HepG2 (cell line): Measurements from ENCODE around the gene NOCT. TPM values are rescaled to one million over a fixed set of nuclear protein-coding genes. Genes with fewer than 3 reads are reported as not detected.

Experiments used
- CBX5 ChIP-seq: sonication (generic); formaldehyde crosslinking; IDR thresholded peaks from 2 replicates; pipeline ENCODE4 v1.4.0; 2020; ENCODE audit warnings: missing genetic modification reagents, borderline replicate concordance
- EED ChIP-seq: sonication (generic); formaldehyde crosslinking; IDR thresholded peaks from 2 replicates; pipeline ENCODE4 v1.5.0; 2020; ENCODE audit warnings: mild to moderate bottlenecking, missing genetic modification reagents
- FOXA3 ChIP-seq: IDR thresholded peaks from 2 replicates; pipeline ENCODE4 v1.6.1; 2016; ENCODE audit warnings: missing genetic modification reagents, missing compliant biosample characterization
- MAFK ChIP-seq, 2 experiments: IDR thresholded peaks in 1 of 2; conservative IDR thresholded peaks in 1 of 2; 2 replicates each; pipeline ENCODE4 v1.6.1; 2011; ENCODE audit warnings: improper control_type of control experiment in 2 of 2, low read length in 2 of 2
- MIER2 ChIP-seq: IDR thresholded peaks from 2 replicates; pipeline ENCODE4 v1.6.1; 2016; ENCODE audit warnings: missing biosample characterization, missing genetic modification reagents
- NFIB ChIP-seq: sonication (generic); formaldehyde crosslinking; IDR thresholded peaks from 2 replicates; pipeline ENCODE4 v1.9.0; 2021; ENCODE audit warnings: missing genetic modification reagents, mild to moderate bottlenecking, borderline replicate concordance
- NFRKB ChIP-seq: fragments of 450-650 bp; IDR thresholded peaks from 2 replicates; pipeline ENCODE4 v1.6.1; 2017
- NR2F1 ChIP-seq, 2 experiments: fragments of 450-650 bp in 1 of 2; formaldehyde crosslinking in 1 of 2; IDR thresholded peaks; 2 replicates each; pipeline versions ENCODE4 v1.5.0 to v1.6.1; 2016 to 2020; ENCODE audit warnings: mild to moderate bottlenecking in 1 of 2, missing compliant biosample characterization in 1 of 2, missing genetic modification reagents in 1 of 2, moderate library complexity in 1 of 2
- NR2F2 ChIP-seq: IDR thresholded peaks from 2 replicates; pipeline ENCODE4 v1.6.1; 2012; ENCODE audit warnings: low read depth, inconsistent platforms, borderline replicate concordance
- POLR2A ChIP-seq, 2 experiments: IDR thresholded peaks; 2 replicates each; pipeline ENCODE4 v1.6.1; 2011; ENCODE audit warnings: low read depth in 2 of 2, low read length in 2 of 2, mild to moderate bottlenecking in 1 of 2, moderate library complexity in 1 of 2; ENCODE audit not compliant: insufficient read depth in 1 of 2
- SATB2 ChIP-seq: sonication (generic); formaldehyde crosslinking; IDR thresholded peaks from 2 replicates; pipeline ENCODE4 v1.5.0; 2020; ENCODE audit warnings: missing genetic modification reagents
- TCF7 ChIP-seq: sonication (generic); IDR thresholded peaks from 2 replicates; pipeline ENCODE4 v1.6.1; 2016; ENCODE audit warnings: antibody characterized with exemption, low read depth
- TEAD3 ChIP-seq: optimal IDR thresholded peaks from 2 replicates; pipeline ENCODE3; 2016; ENCODE audit warnings: borderline replicate concordance
- TGIF2 ChIP-seq: IDR thresholded peaks from 2 replicates; pipeline ENCODE4 v1.6.1; 2016; ENCODE audit warnings: control low read depth, missing compliant biosample characterization
- TP53 ChIP-seq: sonication (generic); formaldehyde crosslinking; conservative IDR thresholded peaks from 2 replicates; pipeline ENCODE4 v1.4.0; 2020; ENCODE audit warnings: missing genetic modification reagents
- ZFAT ChIP-seq: sonication (generic); formaldehyde crosslinking; conservative IDR thresholded peaks from 2 replicates; pipeline ENCODE4 v1.8.1; 2023; ENCODE audit warnings: missing genetic modification reagents, inconsistent platforms
- ZIK1 ChIP-seq: sonication (generic); formaldehyde crosslinking; IDR thresholded peaks from 2 replicates; pipeline ENCODE4 v1.5.0; 2020; ENCODE audit warnings: mild to moderate bottlenecking, low read depth, missing genetic modification reagents, borderline replicate concordance
- ZNF101 ChIP-seq: sonication (generic); formaldehyde crosslinking; IDR thresholded peaks from 2 replicates; pipeline ENCODE4 v1.4.0; 2020; ENCODE audit warnings: mild to moderate bottlenecking, low read depth, missing genetic modification reagents, borderline replicate concordance
- ZNF224 ChIP-seq: sonication (generic); formaldehyde crosslinking; IDR thresholded peaks from 2 replicates; pipeline ENCODE4 v1.5.0; 2020; ENCODE audit warnings: mild to moderate bottlenecking, missing genetic modification reagents
- ZNF260 ChIP-seq: sonication (generic); formaldehyde crosslinking; IDR thresholded peaks from 2 replicates; pipeline ENCODE4 v1.4.0; 2020; ENCODE audit warnings: missing genetic modification reagents, low read depth, mild to moderate bottlenecking, borderline replicate concordance
- ZNF747 ChIP-seq: sonication (generic); formaldehyde crosslinking; IDR thresholded peaks from 2 replicates; pipeline ENCODE4 v1.8.1; 2023; ENCODE audit warnings: missing genetic modification reagents, mild to moderate bottlenecking, borderline replicate concordance
- ZNF75D ChIP-seq: sonication (generic); formaldehyde crosslinking; IDR thresholded peaks from 2 replicates; pipeline ENCODE4 v1.8.1; 2023; ENCODE audit warnings: missing genetic modification reagents, mild to moderate bottlenecking, borderline replicate concordance
- ZNF768 ChIP-seq: sonication (generic); formaldehyde crosslinking; IDR thresholded peaks from 2 replicates; pipeline ENCODE4 v1.4.0; 2020; ENCODE audit warnings: missing genetic modification reagents
- polyA plus RNA-seq, 8 experiments: library from polyadenylated mRNA; depleted of rRNA in 3 of 8; stranded (reverse) in 7 of 8; unstranded in 1 of 8; fragments of >200 nt; fragmentation: Illumina TruSeq in 4 of 8; extraction: Trizol in 4 of 8; gene quantifications; 2 replicates each; pipeline versions ENCODE4 v1.2.1 to v1.2.3, GENCODE V29; 2011 to 2016; ENCODE audit warnings: low read depth in 4 of 8, missing spikeins in 1 of 8, mixed read lengths in 1 of 8; ENCODE audit not compliant: insufficient read depth in 1 of 8
- total RNA-seq, 5 experiments: library from RNA; depleted of rRNA; stranded (reverse); fragments of >200 nt; fragmentation: Illumina TruSeq; extraction: Trizol; gene quantifications; 2 replicates each; pipeline ENCODE4 v1.2.3, GENCODE V29; 2016; ENCODE audit warnings: low read depth in 1 of 5
- TF ChIP-seq, protein P1 (sequence below): sonication (generic); formaldehyde crosslinking; IDR thresholded peaks from 2 replicates; pipeline ENCODE4 v1.4.0; 2020; ENCODE audit warnings: mild to moderate bottlenecking, missing genetic modification reagents
- TF ChIP-seq, protein P2 (sequence below): sonication (generic); formaldehyde crosslinking; IDR thresholded peaks from 2 replicates; pipeline ENCODE4 v1.4.0; 2020; ENCODE audit warnings: missing genetic modification reagents, low read depth, mild to moderate bottlenecking, borderline replicate concordance
- TF ChIP-seq, protein P3 (sequence below): sonication (generic); formaldehyde crosslinking; conservative IDR thresholded peaks from 2 replicates; pipeline ENCODE4 v1.5.0; 2020; ENCODE audit warnings: missing genetic modification reagents
- TF ChIP-seq, protein P4 (sequence below): sonication (generic); formaldehyde crosslinking; conservative IDR thresholded peaks from 2 replicates; pipeline ENCODE4 v1.8.1; 2023; ENCODE audit warnings: missing genetic modification reagents

NOCT gene
- total and polyA plus RNA-seq, 2 of the 13 experiments (the other 11 are each of a cell fraction or from before 2014, with no cell fraction given): 3.6 to 13.1 TPM

DNA sequence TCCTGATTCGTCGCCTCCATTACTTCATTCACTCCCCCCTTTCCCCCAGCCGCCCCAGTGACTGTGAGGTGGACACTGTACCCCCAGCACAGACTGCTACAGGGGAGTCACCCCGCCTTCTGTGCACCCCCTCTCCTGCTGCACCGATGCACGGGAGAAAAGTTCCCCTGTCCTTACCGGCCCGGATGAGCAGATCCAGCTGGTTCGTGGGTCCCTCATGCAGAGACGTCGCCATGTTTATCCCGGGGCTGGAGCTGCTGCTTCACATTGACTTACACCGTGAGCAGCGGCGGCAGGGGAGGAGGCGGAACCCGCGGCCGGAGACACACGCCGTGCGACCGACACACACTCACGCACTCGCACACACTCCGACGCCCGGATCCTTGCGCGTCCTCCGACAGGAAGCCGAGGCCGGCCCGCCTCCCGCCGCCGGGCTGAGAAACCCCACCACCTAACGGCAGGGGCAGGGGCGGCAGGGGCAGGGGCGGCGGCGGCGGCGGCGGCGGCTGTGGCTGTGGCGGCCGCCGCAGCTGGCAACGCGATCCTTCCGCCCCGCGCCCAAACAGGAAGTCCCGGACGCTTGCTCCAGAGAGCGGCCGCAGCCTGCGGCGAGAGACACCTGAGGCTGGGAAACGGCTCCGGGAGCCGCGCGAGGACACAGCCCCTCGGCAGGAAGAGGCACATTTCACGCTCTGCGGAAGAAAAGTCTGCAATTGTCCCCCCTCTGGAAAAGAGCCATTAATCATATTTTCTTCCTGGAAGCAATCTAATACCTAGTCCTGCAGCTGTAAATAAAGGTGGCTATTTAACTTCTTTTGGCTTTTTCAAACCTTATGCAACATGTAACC lies 68.6 kb downstream of the NOCT start (continued):
- TF ChIP-seq ZIK1 (peak; percentile 67; the same call in 1 of the 2 replicates), MIER2 (CRISPR knock-in tag) (no peak; the same call in 1 of the 2 replicates), POLR2A (IDR thresholded peaks at IDR 0.05; ENCODE audit: insufficient read depth in 1 of 2, low read depth in 2 of 2, low read length in 2 of 2) (peak; percentile 72 to 82), NR2F2 (peak; percentile 21; the same call in 1 of the 2 replicates), ZNF768 (CRISPR knock-in tag) (peak; percentile 67; the same call in 1 of the 2 replicates), TGIF2 (peak; percentile 78; the same call in 1 of the 2 replicates), ZNF260 (no peak; the same call in 1 of the 2 replicates), TEAD3 (CRISPR knock-in tag) (no peak), CBX5 (CRISPR knock-in tag) (peak; percentile 57; the same call in 1 of the 2 replicates), ZNF747 (CRISPR knock-in tag) (0 out of 2 replicates have a peak, but pooled peaks have one; percentile 53), NR2F1 (CRISPR knock-in tag; IDR thresholded peaks at IDR 0.05) (no peak), FOXA3 (CRISPR knock-in tag) (0 out of 2 replicates have a peak, but pooled peaks have one; percentile 3), NFIB (no peak), ZNF75D (CRISPR knock-in tag) (no peak), ZNF101 (CRISPR knock-in tag) (no peak), MAFK (conservative IDR thresholded peaks at IDR 0.05 in 1 of 2, IDR thresholded peaks at IDR 0.05 in 1 of 2; ENCODE audit: low read length in 2 of 2) (no peak), TCF7 (no peak), EED (CRISPR knock-in tag) (no peak; the same call in 1 of the 2 replicates), SATB2 (CRISPR knock-in tag) (0 out of 2 replicates have a peak, but pooled peaks have one; percentile 18), NFRKB (no peak), ZNF224 (0 out of 2 replicates have a peak, but pooled peaks have one; percentile 41), TP53 (CRISPR knock-in tag) (no peak), ZFAT (CRISPR knock-in tag) (no peak)
- TF ChIP-seq, protein P1, sequence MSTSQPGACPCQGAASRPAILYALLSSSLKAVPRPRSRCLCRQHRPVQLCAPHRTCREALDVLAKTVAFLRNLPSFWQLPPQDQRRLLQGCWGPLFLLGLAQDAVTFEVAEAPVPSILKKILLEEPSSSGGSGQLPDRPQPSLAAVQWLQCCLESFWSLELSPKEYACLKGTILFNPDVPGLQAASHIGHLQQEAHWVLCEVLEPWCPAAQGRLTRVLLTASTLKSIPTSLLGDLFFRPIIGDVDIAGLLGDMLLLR (CRISPR knock-in tag): peak; percentile 88
- TF ChIP-seq, protein P2, sequence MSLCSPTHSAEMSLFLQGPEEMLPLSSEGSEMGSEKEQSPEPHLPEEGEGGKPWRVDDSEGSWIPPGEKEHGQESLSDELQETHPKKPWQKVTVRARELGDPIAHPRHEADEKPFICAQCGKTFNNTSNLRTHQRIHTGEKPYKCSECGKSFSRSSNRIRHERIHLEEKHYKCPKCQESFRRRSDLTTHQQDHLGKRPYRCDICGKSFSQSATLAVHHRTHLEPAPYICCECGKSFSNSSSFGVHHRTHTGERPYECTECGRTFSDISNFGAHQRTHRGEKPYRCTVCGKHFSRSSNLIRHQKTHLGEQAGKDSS (CRISPR knock-in tag): 0 out of 2 replicates have a peak, but pooled peaks have one; percentile 63
- TF ChIP-seq, protein P3, sequence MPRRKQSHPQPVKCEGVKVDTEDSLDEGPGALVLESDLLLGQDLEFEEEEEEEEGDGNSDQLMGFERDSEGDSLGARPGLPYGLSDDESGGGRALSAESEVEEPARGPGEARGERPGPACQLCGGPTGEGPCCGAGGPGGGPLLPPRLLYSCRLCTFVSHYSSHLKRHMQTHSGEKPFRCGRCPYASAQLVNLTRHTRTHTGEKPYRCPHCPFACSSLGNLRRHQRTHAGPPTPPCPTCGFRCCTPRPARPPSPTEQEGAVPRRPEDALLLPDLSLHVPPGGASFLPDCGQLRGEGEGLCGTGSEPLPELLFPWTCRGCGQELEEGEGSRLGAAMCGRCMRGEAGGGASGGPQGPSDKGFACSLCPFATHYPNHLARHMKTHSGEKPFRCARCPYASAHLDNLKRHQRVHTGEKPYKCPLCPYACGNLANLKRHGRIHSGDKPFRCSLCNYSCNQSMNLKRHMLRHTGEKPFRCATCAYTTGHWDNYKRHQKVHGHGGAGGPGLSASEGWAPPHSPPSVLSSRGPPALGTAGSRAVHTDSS (CRISPR knock-in tag): no peak
- TF ChIP-seq, protein P4, sequence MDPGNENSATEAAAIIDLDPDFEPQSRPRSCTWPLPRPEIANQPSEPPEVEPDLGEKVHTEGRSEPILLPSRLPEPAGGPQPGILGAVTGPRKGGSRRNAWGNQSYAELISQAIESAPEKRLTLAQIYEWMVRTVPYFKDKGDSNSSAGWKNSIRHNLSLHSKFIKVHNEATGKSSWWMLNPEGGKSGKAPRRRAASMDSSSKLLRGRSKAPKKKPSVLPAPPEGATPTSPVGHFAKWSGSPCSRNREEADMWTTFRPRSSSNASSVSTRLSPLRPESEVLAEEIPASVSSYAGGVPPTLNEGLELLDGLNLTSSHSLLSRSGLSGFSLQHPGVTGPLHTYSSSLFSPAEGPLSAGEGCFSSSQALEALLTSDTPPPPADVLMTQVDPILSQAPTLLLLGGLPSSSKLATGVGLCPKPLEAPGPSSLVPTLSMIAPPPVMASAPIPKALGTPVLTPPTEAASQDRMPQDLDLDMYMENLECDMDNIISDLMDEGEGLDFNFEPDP (CRISPR knock-in tag): no peak
